SU-DHL-6 (cell line): ENCODE data around the gene MTHFSD.

Source experiments
- H2AFZ ChIP-seq: fragments of 200-600 bp; sonication (generic); 2 replicates; pipeline ENCODE4 v1.6.1; 2014; ENCODE audit warnings: low read depth, mild to moderate bottlenecking, moderate library complexity, mixed read lengths, antibody characterized with exemption, low read length; ENCODE audit not compliant: severe bottlenecking
- H3F3A ChIP-seq: fragments of 200-600 bp; shearing (Covaris generic); 2 replicates; pipeline ENCODE4 v1.6.0; 2016; ENCODE audit warnings: antibody characterized with exemption, mild to moderate bottlenecking; ENCODE audit not compliant: insufficient read depth
- H3K27ac ChIP-seq: fragments of 200-600 bp; sonication (generic); 2 replicates; pipeline ENCODE4 v1.5.1; 2016; ENCODE audit warnings: low read depth, mild to moderate bottlenecking, low read length, moderate library complexity, mixed read lengths
- H3K27me3 ChIP-seq: fragments of 200-600 bp; sonication (generic), shearing (Covaris generic); 2 replicates; pipeline ENCODE4 v1.6.0; 2014; ENCODE audit warnings: mild to moderate bottlenecking, low read length
- H3K36me3 ChIP-seq: fragments of 200-600 bp; sonication (generic); 2 replicates; pipeline ENCODE4 v1.6.1; 2014; ENCODE audit warnings: mild to moderate bottlenecking, low read length, mixed read lengths
- H3K4me2 ChIP-seq: fragments of 300-600, 200-600 bp; shearing (Covaris generic), sonication (generic); 2 replicates; pipeline ENCODE4 v1.6.0; 2014; ENCODE audit warnings: low read length, low read depth, mild to moderate bottlenecking; ENCODE audit not compliant: poor library complexity, severe bottlenecking
- H3K4me3 ChIP-seq: fragments of 200-600 bp; sonication (generic); 2 replicates; pipeline ENCODE4 v1.5.1; 2014; ENCODE audit warnings: antibody characterized with exemption, low read length, mild to moderate bottlenecking, mixed read lengths; ENCODE audit not compliant: insufficient read depth, poor library complexity, severe bottlenecking
- H3K79me2 ChIP-seq: fragments of 200-600 bp; sonication (generic); 2 replicates; pipeline ENCODE4 v1.6.1; 2014; ENCODE audit warnings: mild to moderate bottlenecking, low read length, moderate library complexity; ENCODE audit not compliant: insufficient read depth
- H3K9ac ChIP-seq: fragments of 200-600 bp; sonication (generic); 2 replicates; pipeline ENCODE4 v1.7.0; 2014; ENCODE audit warnings: mild to moderate bottlenecking, low read length
- H3K9me2 ChIP-seq: fragments of 200-600 bp; sonication (generic); replicated peaks from 2 replicates; pipeline ENCODE4 v1.6.1; 2014; ENCODE audit warnings: low read length; ENCODE audit not compliant: insufficient read depth
- H3K9me3 ChIP-seq: fragments of 200-600 bp; sonication (generic); 2 replicates; pipeline ENCODE4 v1.6.1; 2014; ENCODE audit warnings: low read length, mixed read lengths; ENCODE audit not compliant: insufficient read depth
- H4K20me1 ChIP-seq: fragments of 200-600 bp; sonication (generic); 2 replicates; pipeline ENCODE4 v1.6.1; 2014; ENCODE audit warnings: low read depth, mild to moderate bottlenecking, antibody characterized with exemption, low read length, moderate library complexity, mixed read lengths
- CTCF ChIP-seq: fragments of 200-600 bp; sonication (generic); IDR thresholded peaks from one replicate; pipeline ENCODE4 v1.5.1; 2017; ENCODE audit warnings: antibody characterized with exemption, mild to moderate bottlenecking, low read length, moderate library complexity; ENCODE audit not compliant: insufficient read depth, poor library complexity, severe bottlenecking
- EZH2phosphoT487 ChIP-seq: fragments of 200-600 bp; sonication (generic), shearing (Covaris generic); conservative IDR thresholded peaks from 2 replicates; pipeline ENCODE4 v1.6.1; 2018; ENCODE audit warnings: mild to moderate bottlenecking, antibody characterized with exemption, low read length, moderate library complexity, mixed read lengths

The MTHFSD gene

GRCh38 chr16:86504315-86505184, 50.5 kb downstream of the MTHFSD start:
- H3K27ac ChIP-seq, result no peak overlapping the region
- no peaks in the 10 kb centered on the region for H4K20me1 ChIP-seq
- H3K4me2 ChIP-seq, result no peak overlapping the region
- no peaks in the 10 kb centered on the region for H3K9me3 ChIP-seq
- H3F3A ChIP-seq, result no peaks in the 10 kb centered on the region
- no peak for TF ChIP-seq CTCF
- no peak for TF ChIP-seq EZH2phosphoT487
- no peak overlapping the region for H2AFZ ChIP-seq
- no peak overlapping the region for H3K4me3 ChIP-seq
- H3K9ac ChIP-seq, result no peak overlapping the region
- no peaks in the 10 kb centered on the region for H3K27me3 ChIP-seq
- H3K79me2 ChIP-seq, result no peaks in the 10 kb centered on the region
- no peaks in the 10 kb centered on the region for H3K36me3 ChIP-seq
- no peaks in the 10 kb centered on the region for H3K9me2 ChIP-seq

DNA sequence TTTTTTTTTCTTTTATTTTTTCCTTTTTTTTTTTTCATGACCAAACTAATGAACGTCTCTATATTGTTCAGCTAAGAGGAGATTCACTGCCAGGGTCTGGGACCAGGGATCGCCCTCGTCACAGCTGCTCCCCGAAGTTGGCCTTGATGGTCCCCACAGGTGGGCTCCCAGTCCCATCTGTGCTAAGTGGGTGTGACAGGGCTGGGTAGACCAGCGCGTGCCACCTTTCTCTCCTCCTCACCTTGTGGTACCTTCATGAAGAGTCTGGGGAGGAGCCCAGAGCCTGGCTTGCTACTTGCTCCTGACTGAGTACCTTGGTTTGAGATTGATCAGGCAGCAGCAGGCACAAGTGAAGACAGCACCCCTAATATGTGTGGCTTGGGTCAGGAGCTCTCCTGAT, 51.2 kb downstream of the MTHFSD start:
- H3F3A ChIP-seq, result no peaks in the 10 kb centered on the region
- no peaks in the 10 kb centered on the region for H3K27me3 ChIP-seq
- H3K79me2 ChIP-seq, result no peaks in the 10 kb centered on the region
- no peaks in the 10 kb centered on the region for H3K36me3 ChIP-seq
- no peak overlapping the region for H3K27ac ChIP-seq
- H2AFZ ChIP-seq, result no peak overlapping the region
- H3K9me3 ChIP-seq, result no peaks in the 10 kb centered on the region
- H3K9me2 ChIP-seq, result no peaks in the 10 kb centered on the region
- H3K4me3 ChIP-seq, result no peak overlapping the region
- H3K9ac ChIP-seq, result no peak overlapping the region
- no peaks in the 10 kb centered on the region for H4K20me1 ChIP-seq
- no peak overlapping the region for H3K4me2 ChIP-seq
- TF ChIP-seq EZH2phosphoT487 (no peak), CTCF (no peak)

DNA sequence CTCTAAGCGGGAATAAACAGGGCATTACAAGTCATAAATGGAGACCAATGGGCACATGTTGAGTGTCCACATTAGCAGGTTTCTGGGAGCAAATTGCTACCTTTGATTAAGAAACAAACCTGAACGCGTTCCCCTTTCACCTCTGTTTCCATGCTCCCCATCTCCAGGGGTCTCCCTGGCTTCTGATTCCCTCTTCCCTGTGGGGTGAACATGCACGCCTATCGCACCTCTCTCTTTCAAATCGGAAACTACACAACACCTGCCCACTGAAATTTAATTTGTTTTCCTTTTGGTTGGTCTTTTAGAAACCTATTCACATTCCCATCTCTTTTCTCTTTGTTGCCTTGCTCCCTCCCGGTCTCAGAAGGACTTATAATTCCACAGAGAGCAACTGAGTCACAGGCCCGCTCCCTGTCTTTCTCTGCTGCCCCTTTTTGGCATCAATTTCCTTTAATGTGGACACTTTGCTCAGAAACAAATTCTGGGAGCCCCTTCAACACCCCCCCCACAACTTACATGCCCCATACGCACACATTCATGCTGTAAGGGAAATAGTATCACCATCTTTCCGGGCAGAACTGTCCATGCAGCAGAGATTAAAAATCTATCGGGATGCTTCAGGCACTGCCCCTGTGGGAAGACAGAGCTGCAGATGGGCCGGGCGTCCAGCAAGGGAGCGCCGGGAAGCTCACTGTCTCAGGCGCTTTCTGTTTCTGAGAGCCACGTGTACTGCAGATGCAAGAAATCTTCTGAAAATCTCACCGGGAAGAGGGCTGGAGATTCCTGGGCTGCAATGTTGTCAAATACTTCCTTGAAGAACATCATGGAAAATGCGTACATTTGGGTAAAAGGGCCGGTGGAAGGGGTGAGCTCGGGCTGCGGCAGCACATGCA, 51.9 kb downstream of the MTHFSD start:
- Histone ChIP-seq H3K4me3 (no peak overlapping the region), H3K9me3 (no peaks in the 10 kb centered on the region), H3K36me3 (no peaks in the 10 kb centered on the region), H3K79me2 (no peaks in the 10 kb centered on the region), H4K20me1 (no peaks in the 10 kb centered on the region), H3K4me2 (no peak overlapping the region), H2AFZ (no peak overlapping the region), H3K27me3 (no peaks in the 10 kb centered on the region), H3K27ac (no peak overlapping the region), H3K9ac (no peak overlapping the region), H3F3A (no peaks in the 10 kb centered on the region), H3K9me2 (no peaks in the 10 kb centered on the region)
- TF ChIP-seq EZH2phosphoT487 (no peak), CTCF (no peak)
